SKM-1 (cell line): Measurements from ENCODE around the gene CHD5.
"Not testable (repeated sequence)": the region's sequence is repeated elsewhere in the genome, so short reads cannot be mapped to it uniquely, and the experiment has no call there.

Source experiments
- DNase-seq: peaks from one replicate; lab custom pipeline; 2025; ENCODE audit not compliant: unreplicated experiment; lab: John Stamatoyannopoulos, UW

The CHD5 gene

GRCh38 chr1:6088956-6089355 lies 91.2 kb downstream of the CHD5 start:
- no peak for DNase-seq

- DNase-seq, result no peak
These were observed 92.2 kb downstream of the CHD5 start for GRCh38 chr1:6087958-6088357.

- DNase-seq, result no peak
These were observed 92.7 kb downstream of the CHD5 start for GRCh38 chr1:6087377-6087772.

- DNase-seq, result no peak
These were observed 93.3 kb downstream of the CHD5 start for GRCh38 chr1:6086762-6087376.

GRCh38 chr1:6086358-6086757 lies 93.8 kb downstream of the CHD5 start:
- no peak for DNase-seq

- no peak for DNase-seq
These were observed 94.5 kb downstream of the CHD5 start for GRCh38 chr1:6085666-6086065.

- no peak for DNase-seq
These were observed 95.2 kb downstream of the CHD5 start for GRCh38 chr1:6084781-6085495.

- DNase-seq, result no peak
These were observed 96.2 kb downstream of the CHD5 start for GRCh38 chr1:6083801-6084446.

GRCh38 chr1:6083385-6083784 lies 96.7 kb downstream of the CHD5 start:
- DNase-seq, result no peak

GRCh38 chr1:6082430-6082971 lies 97.6 kb downstream of the CHD5 start:
- no peak for DNase-seq

GRCh38 chr1:6081901-6082300 lies 98.2 kb downstream of the CHD5 start:
- no peak for DNase-seq

- DNase-seq, result no peak
These were observed 99.7 kb downstream of the CHD5 start for GRCh38 chr1:6080469-6080868.

- DNase-seq, result no peak
These were observed 102.2 kb downstream of the CHD5 start for GRCh38 chr1:6077919-6078318.

- DNase-seq, result no peak
These were observed 102.6 kb downstream of the CHD5 start for GRCh38 chr1:6077506-6077905.

GRCh38 chr1:6077061-6077460 lies 103.1 kb downstream of the CHD5 start:
- DNase-seq, result not testable (repeated sequence)

GRCh38 chr1:6075748-6076147 lies 104.4 kb downstream of the CHD5 start:
- no peak for DNase-seq

GRCh38 chr1:6074192-6074901 lies 105.8 kb downstream of the CHD5 start:
- no peak for DNase-seq

- no peak for DNase-seq
These were observed 106.6 kb downstream of the CHD5 start for GRCh38 chr1:6073480-6074053.

GRCh38 chr1:6072774-6073479 lies 107.2 kb downstream of the CHD5 start:
- DNase-seq, result no peak

GRCh38 chr1:6071219-6071618 lies 108.9 kb downstream of the CHD5 start:
- DNase-seq, result no peak
